ENCODE data around the gene OR51E1. TPM values are rescaled to one million over a fixed set of nuclear protein-coding genes. Genes with fewer than 3 reads are reported as not detected.

Gene OR51E1
- not detected in 2 replicates for total RNA-seq

- H3K9me3 Mint-ChIP-seq, result no peaks in the 10 kb centered on the region
Measured at GRCh38 chr11:4643682-4644081, at the start of gene OR51E1. TSS of gene OR51E1 (plus strand) at chr11:4643982. CDS start at chr11:4652527, 8,545 bp downstream.

GRCh38 chr11:4605057-4605456, 38.7 kb upstream of the OR51E1 start:
- no peak overlapping the region for H3K4me3 Mint-ChIP-seq
- intact Hi-C loops (cut with micrococcal nuclease), result loop anchor here (5.0 kb wide), 2 partner anchors 213 to 1082 kb away; partner anchors contain the start of genes TRIM21, TRIM22 and TRIM5

More at GRCh38 chr11:4643682-4644081, at the start of gene OR51E1:
- Mint-ChIP-seq H3K4me1 (no peaks in the 10 kb centered on the region), H3K27me3 (peaks cover 7% of the 10 kb centered on the region), H3K27ac (no peak within 1 kb of the TSS), H3K36me3 (ENCODE audit: low read depth) (no peaks in the 10 kb centered on the region), H3K4me3 (no peak within 1 kb of the TSS)
- no peak for DNase-seq
- intact Hi-C loops (cut with micrococcal nuclease), result no loop called here

GRCh38 chr11:4606231-4607015, 37.4 kb upstream of the OR51E1 start:
- Mint-ChIP-seq H3K36me3 (ENCODE audit: low read depth) (peaks cover 18% of the 10 kb centered on the region), H3K4me1 (peaks cover 30% of the 10 kb centered on the region), H3K9me3 (peaks cover 5% of the 10 kb centered on the region), H3K27me3 (no peaks in the 10 kb centered on the region), H3K27ac (peak overlapping the region; percentile 91), H3K4me3 (peak overlapping the region; percentile 89)
- no peak for DNase-seq
- intact Hi-C loops (cut with micrococcal nuclease), result loop anchor here (5.0 kb wide), 2 partner anchors 214 to 1081 kb away; partner anchors contain the start of genes TRIM21, TRIM22 and TRIM5

More at GRCh38 chr11:4605057-4605456, 38.7 kb upstream of the OR51E1 start:
- peaks cover 5% of the 10 kb centered on the region for H3K9me3 Mint-ChIP-seq
- peaks cover 24% of the 10 kb centered on the region for H3K4me1 Mint-ChIP-seq
- no peaks in the 10 kb centered on the region for H3K27me3 Mint-ChIP-seq
- no peak overlapping the region for H3K27ac Mint-ChIP-seq
- DNase-seq, result no peak
- H3K36me3 Mint-ChIP-seq (ENCODE audit: low read depth), result peaks cover 27% of the 10 kb centered on the region

- peaks cover 7% of the 10 kb centered on the region for H3K9me3 Mint-ChIP-seq
- peak overlapping the region; percentile 91 for H3K27ac Mint-ChIP-seq
- intact Hi-C loops (cut with micrococcal nuclease), result loop anchor here (5.0 kb wide), 2 partner anchors 215 to 1080 kb away; partner anchors contain the start of genes TRIM21, TRIM22 and TRIM5
- H3K36me3 Mint-ChIP-seq (ENCODE audit: low read depth), result peaks cover 14% of the 10 kb centered on the region
- peaks cover 30% of the 10 kb centered on the region for H3K4me1 Mint-ChIP-seq
- no peak for DNase-seq
- peak overlapping the region; percentile 89 for H3K4me3 Mint-ChIP-seq
- H3K27me3 Mint-ChIP-seq, result no peaks in the 10 kb centered on the region
Measured at GRCh38 chr11:4607096-4607495, 36.7 kb upstream of the OR51E1 start.

- Mint-ChIP-seq H3K4me3 (peak within 1 kb of the TSS; percentile 89), H3K36me3 (ENCODE audit: low read depth) (peaks cover 12% of the 10 kb centered on the region), H3K4me1 (peaks cover 30% of the 10 kb centered on the region), H3K27ac (peak within 1 kb of the TSS; percentile 91), H3K9me3 (peaks cover 10% of the 10 kb centered on the region), H3K27me3 (no peaks in the 10 kb centered on the region)
- intact Hi-C loops (cut with micrococcal nuclease), result loop anchor here (2.0 to 5.0 kb wide), 3 partner anchors 216 to 1079 kb away; partner anchors contain the start of genes TRIM21, TRIM22 and TRIM5
- peak; percentile 98 for DNase-seq
Measured at GRCh38 chr11:4607781-4608666, 35.8 kb upstream of the OR51E1 start, which contains the start of gene TRIM68. TSS of gene TRIM68 (minus strand) at chr11:4608231. CDS start at chr11:4605504, 2,727 bp downstream.

- Mint-ChIP-seq H3K36me3 (ENCODE audit: low read depth) (peaks cover 3% of the 10 kb centered on the region), H3K27ac (peak overlapping the region; percentile 58), H3K4me3 (peak overlapping the region; percentile 64), H3K4me1 (peaks cover 30% of the 10 kb centered on the region), H3K9me3 (peaks cover 10% of the 10 kb centered on the region), H3K27me3 (peaks cover 5% of the 10 kb centered on the region)
- intact Hi-C loops (cut with micrococcal nuclease), result no loop called here
- peak; percentile 64 for DNase-seq
Measured at GRCh38 chr11:4610258-4610935, 33.4 kb upstream of the OR51E1 start.

- intact Hi-C loops (cut with micrococcal nuclease), result no loop called here
- Mint-ChIP-seq H3K27me3 (peaks cover 7% of the 10 kb centered on the region), H3K4me1 (peaks cover 25% of the 10 kb centered on the region), H3K4me3 (no peak overlapping the region), H3K36me3 (ENCODE audit: low read depth) (peaks cover 2% of the 10 kb centered on the region), H3K27ac (no peak overlapping the region), H3K9me3 (peaks cover 10% of the 10 kb centered on the region)
- DNase-seq, result no peak
Measured at GRCh38 chr11:4611986-4612385, 31.8 kb upstream of the OR51E1 start.

GRCh38 chr11:4615856-4616444, 27.8 kb upstream of the OR51E1 start:
- peaks cover 10% of the 10 kb centered on the region for H3K27me3 Mint-ChIP-seq
- no peaks in the 10 kb centered on the region for H3K4me1 Mint-ChIP-seq
- no peak overlapping the region for H3K4me3 Mint-ChIP-seq
- intact Hi-C loops (cut with micrococcal nuclease), result no loop called here
- no peak for DNase-seq
- no peaks in the 10 kb centered on the region for H3K36me3 Mint-ChIP-seq (ENCODE audit: low read depth)
- peaks cover 5% of the 10 kb centered on the region for H3K9me3 Mint-ChIP-seq
- no peak overlapping the region for H3K27ac Mint-ChIP-seq

- DNase-seq, result no peak
- Mint-ChIP-seq H3K4me3 (no peak overlapping the region), H3K4me1 (no peaks in the 10 kb centered on the region)
Measured at GRCh38 chr11:4619514-4619913, 24.3 kb upstream of the OR51E1 start.

GRCh38 chr11:4626207-4627099, 17.3 kb upstream of the OR51E1 start:
- Mint-ChIP-seq H3K36me3 (ENCODE audit: low read depth) (no peaks in the 10 kb centered on the region), H3K4me3 (no peak overlapping the region), H3K9me3 (peaks cover 4% of the 10 kb centered on the region), H3K4me1 (no peaks in the 10 kb centered on the region), H3K27ac (no peak overlapping the region), H3K27me3 (peaks cover 34% of the 10 kb centered on the region)
- DNase-seq, result peak; percentile 90
- intact Hi-C loops (cut with micrococcal nuclease), result loop anchor here (10.0 kb wide), 1 partner anchor 758 kb away; the partner anchor contains the start of gene OR51M1

More at GRCh38 chr11:4619514-4619913, 24.3 kb upstream of the OR51E1 start:
- Mint-ChIP-seq H3K36me3 (ENCODE audit: low read depth) (no peaks in the 10 kb centered on the region), H3K27ac (no peak overlapping the region), H3K9me3 (no peaks in the 10 kb centered on the region), H3K27me3 (peaks cover 16% of the 10 kb centered on the region)
- intact Hi-C loops (cut with micrococcal nuclease), result no loop called here

GRCh38 chr11:4636136-4636535, 7.6 kb upstream of the OR51E1 start:
- Mint-ChIP-seq H3K9me3 (no peaks in the 10 kb centered on the region), H3K27me3 (peaks cover 4% of the 10 kb centered on the region), H3K27ac (no peak overlapping the region), H3K36me3 (ENCODE audit: low read depth) (no peaks in the 10 kb centered on the region), H3K4me3 (no peak overlapping the region), H3K4me1 (no peaks in the 10 kb centered on the region)
- no peak for DNase-seq
- intact Hi-C loops (cut with micrococcal nuclease), result loop anchor here (2.0 to 10.0 kb wide), 3 partner anchors 149 to 1169 kb away; partner anchors contain the start of gene OR52N2

All from activated CD4-positive, alpha-beta T cell treated with anti-CD3 and anti-CD28 coated beads, Interleukin-2, amount 10 ng/mL, durations not matched to agents 24 days and 14 days (primary cell).